ENCODE measurements around the gene WNT3A.

DNA sequence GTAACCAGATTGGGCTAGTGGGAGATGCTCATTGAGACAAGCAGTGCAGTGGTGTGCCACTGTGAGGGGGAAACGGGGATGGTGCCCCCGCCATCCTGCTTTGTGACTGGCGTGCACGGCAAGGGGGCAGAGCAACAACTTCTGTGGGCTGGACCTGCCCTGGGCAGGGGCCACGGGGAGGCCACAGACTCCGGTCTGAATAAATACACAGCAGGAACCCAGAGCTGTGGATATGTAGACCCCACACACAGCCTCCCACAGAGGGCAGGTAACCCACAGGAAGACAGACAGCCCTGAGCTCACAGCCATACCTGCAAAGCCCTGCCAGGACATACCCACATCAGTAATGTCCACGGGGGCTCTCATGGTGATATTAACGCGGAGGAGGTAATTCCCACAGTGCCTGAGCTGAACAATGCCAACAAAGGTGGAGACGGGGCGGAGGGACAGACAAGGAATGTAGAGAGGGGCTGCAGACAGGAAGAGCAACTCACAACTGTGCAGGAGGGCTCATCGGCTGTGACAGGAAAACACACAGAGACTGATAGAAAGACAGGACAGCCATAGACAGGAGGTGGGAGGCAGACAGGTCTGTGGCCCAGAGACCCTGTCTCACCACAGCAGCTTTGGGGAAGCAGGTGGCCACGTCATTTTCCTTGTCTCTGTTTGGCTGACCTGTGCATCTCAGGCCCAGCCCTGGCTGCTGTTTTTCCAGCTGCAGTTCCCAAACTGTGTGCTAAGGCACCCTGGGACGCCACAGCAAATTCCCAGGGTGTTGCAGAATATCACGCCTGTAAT lies 4.9 kb upstream of the WNT3A start:
- TF ChIP-seq, protein P1, sequence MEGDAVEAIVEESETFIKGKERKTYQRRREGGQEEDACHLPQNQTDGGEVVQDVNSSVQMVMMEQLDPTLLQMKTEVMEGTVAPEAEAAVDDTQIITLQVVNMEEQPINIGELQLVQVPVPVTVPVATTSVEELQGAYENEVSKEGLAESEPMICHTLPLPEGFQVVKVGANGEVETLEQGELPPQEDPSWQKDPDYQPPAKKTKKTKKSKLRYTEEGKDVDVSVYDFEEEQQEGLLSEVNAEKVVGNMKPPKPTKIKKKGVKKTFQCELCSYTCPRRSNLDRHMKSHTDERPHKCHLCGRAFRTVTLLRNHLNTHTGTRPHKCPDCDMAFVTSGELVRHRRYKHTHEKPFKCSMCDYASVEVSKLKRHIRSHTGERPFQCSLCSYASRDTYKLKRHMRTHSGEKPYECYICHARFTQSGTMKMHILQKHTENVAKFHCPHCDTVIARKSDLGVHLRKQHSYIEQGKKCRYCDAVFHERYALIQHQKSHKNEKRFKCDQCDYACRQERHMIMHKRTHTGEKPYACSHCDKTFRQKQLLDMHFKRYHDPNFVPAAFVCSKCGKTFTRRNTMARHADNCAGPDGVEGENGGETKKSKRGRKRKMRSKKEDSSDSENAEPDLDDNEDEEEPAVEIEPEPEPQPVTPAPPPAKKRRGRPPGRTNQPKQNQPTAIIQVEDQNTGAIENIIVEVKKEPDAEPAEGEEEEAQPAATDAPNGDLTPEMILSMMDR (tag by site-specific recombination; IDR thresholded peaks at IDR 0.05): no peak
- TF ChIP-seq OVOL3 (tag by site-specific recombination; IDR thresholded peaks at IDR 0.05) (no peak), ZNF140 (tag by site-specific recombination; IDR thresholded peaks at IDR 0.05) (no peak)
